Stimulated activated CD4-positive, alpha-beta T cell treated with anti-CD3 and anti-CD28 coated beads, TNF-alpha, amount 100 ng/mL, for 24 hours (primary cell): Measurements from ENCODE around the gene PTPN2.
A peak's percentile ranks its signal among the peaks of the same experiment; 100 is the strongest.
"Not testable (repeated sequence)": the region's sequence is repeated elsewhere in the genome, so short reads cannot be mapped to it uniquely, and the experiment has no call there.

Experiments
- DNase-seq, 3 experiments: peaks; one replicate each; pipeline ENCODE4 v3.0.0-alpha.2; 2020; ENCODE audit warnings: low read depth in 3 of 3

Gene PTPN2

GRCh38 chr18:12883684-12884405 is at the start of gene PTPN2:
PTPN2 (minus strand) TSS chr18:12884237; CDS start chr18:12884141, 96 bp downstream.
- DNase-seq: peak; percentile 79 to 91 (median 79)

- DNase-seq: no peak
These were observed 49.3 kb upstream of the PTPN2 start for GRCh38 chr18:12933327-12933726.

- DNase-seq: no peak
These were observed 46.9 kb upstream of the PTPN2 start for GRCh38 chr18:12930908-12931307.

GRCh38 chr18:12930376-12930775 is 46.3 kb upstream of the PTPN2 start:
- DNase-seq: no peak

GRCh38 chr18:12929477-12930083 is 45.5 kb upstream of the PTPN2 start:
- DNase-seq: no peak

- DNase-seq: no peak
These were observed 44.6 kb upstream of the PTPN2 start for GRCh38 chr18:12928641-12929040.

- DNase-seq: no peak
These were observed 44.2 kb upstream of the PTPN2 start for GRCh38 chr18:12928206-12928605.

GRCh38 chr18:12924616-12925015 is 40.6 kb upstream of the PTPN2 start:
- DNase-seq: no peak

GRCh38 chr18:12922266-12922665 is 38.2 kb upstream of the PTPN2 start:
- no peak for DNase-seq

- no peak for DNase-seq
These were observed 37.1 kb upstream of the PTPN2 start for GRCh38 chr18:12921178-12921577.

- DNase-seq: no peak
These were observed 28.1 kb upstream of the PTPN2 start for GRCh38 chr18:12911929-12912703.

GRCh38 chr18:12911025-12911928 is 27.2 kb upstream of the PTPN2 start:
- DNase-seq: peak in 2 of 3 experiments; percentile 33 to 62

- DNase-seq: no peak
These were observed 24.7 kb upstream of the PTPN2 start for GRCh38 chr18:12908706-12909105.

- DNase-seq: no peak
These were observed 23.4 kb upstream of the PTPN2 start for GRCh38 chr18:12907258-12907925.

- DNase-seq: no peak
These were observed 22.7 kb upstream of the PTPN2 start for GRCh38 chr18:12906773-12907172.

- DNase-seq: no peak
These were observed 22.1 kb upstream of the PTPN2 start for GRCh38 chr18:12906119-12906518.

- DNase-seq: peak in 1 of 3 experiments; percentile 40
These were observed 20.0 kb upstream of the PTPN2 start for GRCh38 chr18:12904012-12904516.

- not testable (repeated sequence) for DNase-seq
These were observed 17.2 kb upstream of the PTPN2 start for GRCh38 chr18:12901208-12901607.

- not testable (repeated sequence) for DNase-seq
These were observed 12.8 kb upstream of the PTPN2 start for GRCh38 chr18:12896784-12897333.

- no peak for DNase-seq
These were observed 11.6 kb upstream of the PTPN2 start for GRCh38 chr18:12895626-12896025.
